Pancreas (tissue), 10 donors: ENCODE results near the gene TMEM63C. TPM values are rescaled to one million over a fixed set of nuclear protein-coding genes. Genes with fewer than 3 reads are reported as not detected.

Experiments used
- ATAC-seq, 4 donors: fragments of 200-7000 bp; cut with Tn5 transposase; one replicate each; pipeline versions ENCODE4 v1.8.0 to v1.9.1; 2020; ENCODE audit warnings: mild to moderate bottlenecking in 4 of 4, moderate library complexity in 4 of 4
- DNase-seq, 6 donors: peaks; one replicate each; pipeline ENCODE4 v3.0.0-alpha.2; 2020
- FAIRE-seq: peaks from 2 replicates; lab custom pipeline; 2012; peaks lifted over from hg19 to GRCh38; lab: Jason Lieb, UNC
- H3K27ac ChIP-seq, 4 donors: fragments of 200-600 bp; sonication (generic); 1 replicate in 3 of 4; 2 replicates in 1 of 4; pipeline versions ENCODE4 v1.5.0 to v1.8.0; 2020
- H3K27me3 ChIP-seq, 4 donors: fragments of 200-600 bp; one replicate each; pipeline ENCODE4 v1.8.0; 2021
- H3K36me3 ChIP-seq, 3 donors: fragments of 200-600 bp; sonication (generic) in 1 of 3; one replicate each; pipeline versions ENCODE4 v1.5.0 to v1.8.0; 2020 to 2021
- H3K4me1 ChIP-seq, 3 donors: fragments of 200-600 bp; one replicate each; pipeline ENCODE4 v1.8.0; 2021
- H3K4me3 ChIP-seq, 4 donors: fragments of 200-600 bp; sonication (generic) in 2 of 4; one replicate each; pipeline versions ENCODE4 v1.5.0 to v1.8.0; 2020 to 2021
- H3K9me3 ChIP-seq, 4 donors: fragments of 200-600 bp; one replicate each; pipeline ENCODE4 v1.8.0; 2021
- CTCF ChIP-seq, 4 donors: fragments of 200-600 bp; sonication (generic) in 3 of 4; IDR thresholded peaks; one replicate each; pipeline versions ENCODE4 v1.5.0 to v1.8.0; 2021; ENCODE audit warnings: antibody characterized with exemption in 4 of 4
- WGBS, 2 donors: extraction: QIAGEN DNeasy Blood & Tissue Kit; methylation state at CpG; one replicate each; pipeline ENCODE4 v1.1.7; 2013; 5-methylcytosine and 5-hydroxymethylcytosine counted together
- intact Hi-C, 3 donors: fragments of 100-400 bp; cut with DNase I; formaldehyde crosslinking; loops; one replicate each; pipeline versions ENCODE4 v1.11.1 to v1.14.2; 2022
- polyA plus RNA-seq, 2 donors: library from polyadenylated mRNA; stranded (reverse); fragments of 200-250 nt; gene quantifications; one replicate each; pipeline ENCODE4 v1.2.3, GENCODE V29; 2013
- total RNA-seq, 6 donors: library from RNA; stranded (reverse); fragmentation: NEBNext Ultra II Directional in 4 of 6; extraction: Animal tissue kit (Norgen Biotek cat#: 25700) in 4 of 6; gene quantifications; one replicate each; pipeline versions ENCODE4 v1.2.1 to v1.2.4, GENCODE V29; 2021 to 2023
- donor health status: healthy with polysubstance abuse.
- donor health status: DM: no; HTN: no; CAD: no; lungs with moderate emphysema.
- donor health status: DM: no; HTN: no; CAD: no.
- donor health status: control.
- donor health status: control.
- donor health status: Bipolar disorder and iron deficiency.
- donor health status: DM: yes; HTN: yes; CAD: no.
- donor health status: DM: no; HTN: no; CAD: no.
- donor health status: DM: no; HTN: no; CAD: no.
- donor health status: DM: yes; HTN: yes; CAD: no.

TMEM63C gene
- total and polyA plus RNA-seq, 8 donors: 2.8 to 10.6 (median 4.2) TPM

DNA sequence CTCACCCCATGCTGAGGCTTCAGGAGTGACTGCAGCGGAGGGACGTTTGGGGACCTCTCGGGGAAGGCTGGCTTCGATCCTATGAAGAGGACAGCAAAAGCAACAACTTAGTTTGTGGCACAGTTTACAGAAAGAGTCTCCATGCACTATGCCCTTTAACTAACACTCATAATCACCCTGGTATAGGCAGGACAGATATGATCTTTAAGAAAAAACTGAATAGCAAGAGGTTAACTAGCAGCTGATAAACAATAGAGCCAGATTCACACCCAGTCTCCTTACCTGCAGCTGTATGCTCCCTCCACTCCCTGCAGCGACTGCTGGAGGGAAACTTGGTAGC lies 27.4 kb downstream of the TMEM63C start:
- H3K27ac ChIP-seq: no peak overlapping the region

DNA sequence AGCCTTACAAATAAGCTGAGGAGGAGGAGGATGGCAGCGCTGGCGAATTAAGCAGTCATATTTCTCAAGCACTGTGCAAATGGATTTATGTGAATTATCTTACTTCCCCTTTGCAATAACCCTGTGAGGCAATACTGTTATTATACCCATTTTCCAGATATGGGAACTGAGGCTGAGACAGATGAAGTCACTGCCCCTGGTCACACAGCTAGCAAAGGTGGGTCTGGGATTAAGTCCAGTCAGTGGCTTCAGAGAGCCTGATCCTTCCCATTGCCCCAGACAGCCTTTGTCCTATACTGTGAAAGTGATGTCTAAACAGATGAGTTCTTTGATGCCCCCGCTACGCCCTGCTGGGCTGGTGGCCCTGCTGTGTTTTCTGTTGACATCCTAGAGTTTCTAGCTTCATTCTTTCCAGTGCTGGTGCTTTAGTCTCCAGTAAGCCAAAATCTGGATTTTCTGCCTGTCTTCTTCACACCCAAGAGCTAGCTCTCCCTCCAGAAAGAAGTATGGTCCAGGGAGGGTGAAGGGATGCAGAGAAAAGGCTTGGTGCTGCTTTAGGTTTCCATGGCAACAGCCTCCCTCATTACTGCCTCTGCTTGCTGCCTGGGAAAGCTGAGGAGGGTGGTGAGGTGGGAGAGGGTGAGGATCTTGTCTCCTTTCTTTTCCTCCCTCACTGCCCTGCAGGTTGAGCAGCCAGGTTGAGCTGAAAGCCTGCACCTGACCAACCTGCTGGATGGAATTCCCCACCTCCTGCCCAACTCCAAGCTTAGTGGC lies 30.7 kb downstream of the TMEM63C start:
- Histone ChIP-seq H3K4me1 (no peaks in the 10 kb centered on the region), H3K9me3 (no peaks in the 10 kb centered on the region), H3K4me3 (no peak overlapping the region), H3K27me3 (no peaks in the 10 kb centered on the region), H3K27ac (no peak overlapping the region), H3K36me3 (no peaks in the 10 kb centered on the region)
- 83 to 93% methylated on average over 4 of the region's 4 CpGs for WGBS, 2 donors
- no peak for DNase-seq
- intact Hi-C loops: no loop called here
- no peak for ATAC-seq
- TF ChIP-seq CTCF (IDR thresholded peaks at IDR 0.05): no peak
- no peak for FAIRE-seq

More for the DNA sequence above, 27.4 kb downstream of the TMEM63C start:
- no peaks in the 10 kb centered on the region for H3K9me3 ChIP-seq
- DNase-seq: no peak
- TF ChIP-seq CTCF (IDR thresholded peaks at IDR 0.05): no peak
- ATAC-seq: no peak
- no peaks in the 10 kb centered on the region for H3K27me3 ChIP-seq
- no peaks in the 10 kb centered on the region for H3K4me1 ChIP-seq
- H3K36me3 ChIP-seq: no peaks in the 10 kb centered on the region
- intact Hi-C loops: no loop called here
- H3K4me3 ChIP-seq: no peak overlapping the region
- FAIRE-seq: no peak
- 36 to 43% methylated on average over 5 of the region's 5 CpGs for WGBS, 2 donors

GRCh38 chr14:77212943-77213678 lies 31.5 kb downstream of the TMEM63C start:
- Histone ChIP-seq H3K4me1 (no peaks in the 10 kb centered on the region), H3K9me3 (no peaks in the 10 kb centered on the region), H3K4me3 (no peak overlapping the region), H3K27me3 (no peaks in the 10 kb centered on the region), H3K36me3 (no peaks in the 10 kb centered on the region), H3K27ac (no peak overlapping the region)
- ATAC-seq (peak; percentile 78 to 93 (median 90)), DNase-seq (peak; percentile 23 to 83 (median 68)), FAIRE-seq (no peak)
- WGBS, 2 donors: 13 to 15% methylated on average over 17 of the region's 17 CpGs
- TF ChIP-seq CTCF (IDR thresholded peaks at IDR 0.05): peak; percentile 42 to 65 (median 52)
- intact Hi-C loops: no loop called here

DNA sequence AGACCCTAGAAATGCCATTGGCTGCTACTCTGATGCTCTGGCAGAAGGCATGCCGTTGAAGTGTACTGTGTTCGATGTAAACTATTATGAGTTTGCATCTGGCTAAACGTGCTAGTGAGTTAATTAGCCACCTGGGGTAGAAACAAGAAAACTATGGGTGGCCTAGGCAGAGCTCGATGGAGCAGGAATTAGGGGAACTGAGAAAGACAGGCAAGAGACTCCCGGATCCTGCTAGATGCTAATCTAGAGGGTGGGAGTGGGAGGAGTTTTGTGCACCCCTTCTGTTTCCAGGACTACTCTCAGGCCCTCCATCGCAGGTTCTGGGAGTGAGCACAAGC lies 32.0 kb downstream of the TMEM63C start:
- ATAC-seq: no peak
- FAIRE-seq: no peak
- no peak for TF ChIP-seq CTCF (IDR thresholded peaks at IDR 0.05)
- intact Hi-C loops: no loop called here
- no peaks in the 10 kb centered on the region for H3K36me3 ChIP-seq
- no peak overlapping the region for H3K27ac ChIP-seq
- H3K4me1 ChIP-seq: no peaks in the 10 kb centered on the region
- DNase-seq: no peak
- H3K9me3 ChIP-seq: no peaks in the 10 kb centered on the region
- H3K4me3 ChIP-seq: no peak overlapping the region
- no peaks in the 10 kb centered on the region for H3K27me3 ChIP-seq
- WGBS, 2 donors: 30 to 32% methylated on average over 6 of the region's 6 CpGs

DNA sequence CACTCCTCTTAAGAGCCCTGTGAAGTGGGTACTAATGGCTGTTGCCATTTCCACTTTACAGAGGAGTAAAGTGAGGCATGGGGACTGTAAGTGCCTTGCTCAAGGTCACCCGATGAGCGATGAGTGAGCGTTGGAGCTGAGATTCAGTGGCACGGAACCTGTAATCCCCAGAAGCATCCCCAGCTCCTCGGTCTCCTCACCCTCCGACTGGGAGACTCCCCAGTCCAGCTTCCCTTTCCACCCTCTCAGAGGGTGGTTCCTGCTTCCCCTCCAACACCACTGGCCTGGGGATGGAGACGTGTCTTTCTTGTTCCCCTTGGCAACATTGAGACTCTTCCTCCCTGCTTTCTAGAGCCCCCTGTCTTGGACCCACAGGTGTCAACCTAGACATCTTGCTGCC lies 32.6 kb downstream of the TMEM63C start:
- Histone ChIP-seq H3K9me3 (no peaks in the 10 kb centered on the region), H3K27me3 (no peaks in the 10 kb centered on the region), H3K27ac (no peak overlapping the region), H3K4me1 (no peaks in the 10 kb centered on the region), H3K36me3 (no peaks in the 10 kb centered on the region), H3K4me3 (no peak overlapping the region)
- ATAC-seq (no peak), DNase-seq (no peak), FAIRE-seq (no peak)
- 72 to 77% methylated on average over 7 of the region's 7 CpGs for WGBS, 2 donors
- no peak for TF ChIP-seq CTCF (IDR thresholded peaks at IDR 0.05)
- intact Hi-C loops: no loop called here
